ENCODE data around the gene KCNE3.

The KCNE3 gene

DNA sequence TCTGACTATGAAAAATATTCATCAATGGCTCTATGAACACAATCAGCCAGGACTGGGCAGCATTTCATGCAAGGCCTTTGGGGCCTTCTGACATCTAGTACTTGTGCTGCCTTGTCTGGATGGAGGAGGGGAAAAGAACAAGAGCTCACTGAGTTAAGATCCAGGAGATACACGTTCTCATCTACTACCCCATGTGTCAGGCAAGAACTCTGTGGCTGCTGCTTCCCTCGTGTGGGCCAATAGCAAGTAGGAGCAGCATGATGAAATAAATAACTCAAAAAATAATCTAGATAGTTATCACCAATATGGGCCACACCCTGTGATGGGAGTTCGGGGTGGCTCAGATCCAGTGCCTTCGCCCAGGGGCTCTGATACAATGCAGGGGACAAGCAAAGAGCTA, 7.3 kb downstream of the KCNE3 start:
- no peak overlapping the region for H3K27ac ChIP-seq
- CTCF ChIA-PET, result interaction anchor here (0.7 kb wide), 1 partner anchor 475 kb away, joined by 4 read pairs; no protein-coding TSS in a partner anchor
- DNase-seq (ENCODE audit: low spot score), result no peak
- POLR2A ChIA-PET (ENCODE audit: low non-redundant PET), result no interaction called here
- TF ChIP-seq, protein P1, sequence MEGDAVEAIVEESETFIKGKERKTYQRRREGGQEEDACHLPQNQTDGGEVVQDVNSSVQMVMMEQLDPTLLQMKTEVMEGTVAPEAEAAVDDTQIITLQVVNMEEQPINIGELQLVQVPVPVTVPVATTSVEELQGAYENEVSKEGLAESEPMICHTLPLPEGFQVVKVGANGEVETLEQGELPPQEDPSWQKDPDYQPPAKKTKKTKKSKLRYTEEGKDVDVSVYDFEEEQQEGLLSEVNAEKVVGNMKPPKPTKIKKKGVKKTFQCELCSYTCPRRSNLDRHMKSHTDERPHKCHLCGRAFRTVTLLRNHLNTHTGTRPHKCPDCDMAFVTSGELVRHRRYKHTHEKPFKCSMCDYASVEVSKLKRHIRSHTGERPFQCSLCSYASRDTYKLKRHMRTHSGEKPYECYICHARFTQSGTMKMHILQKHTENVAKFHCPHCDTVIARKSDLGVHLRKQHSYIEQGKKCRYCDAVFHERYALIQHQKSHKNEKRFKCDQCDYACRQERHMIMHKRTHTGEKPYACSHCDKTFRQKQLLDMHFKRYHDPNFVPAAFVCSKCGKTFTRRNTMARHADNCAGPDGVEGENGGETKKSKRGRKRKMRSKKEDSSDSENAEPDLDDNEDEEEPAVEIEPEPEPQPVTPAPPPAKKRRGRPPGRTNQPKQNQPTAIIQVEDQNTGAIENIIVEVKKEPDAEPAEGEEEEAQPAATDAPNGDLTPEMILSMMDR (conservative IDR thresholded peaks at IDR 0.05; ENCODE audit: low read depth), result no peak

DNA sequence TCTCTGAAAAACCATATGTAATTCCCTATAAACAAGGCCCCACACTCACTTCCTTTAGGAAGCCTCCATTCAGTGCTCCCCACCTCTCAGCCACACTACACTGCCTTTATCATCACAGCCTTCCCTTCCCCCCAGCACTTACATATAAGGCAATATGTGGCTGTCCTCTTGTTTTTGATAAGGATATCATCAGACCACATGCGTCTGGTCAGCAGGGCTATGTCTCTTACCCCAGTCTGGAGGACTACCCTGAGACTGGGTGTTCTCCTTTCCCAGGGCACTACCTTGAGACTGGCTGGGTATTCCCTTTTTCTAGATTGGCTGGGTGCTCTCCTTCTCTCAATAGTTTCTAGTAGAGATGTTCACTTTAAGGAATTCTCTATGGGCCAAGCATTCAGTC, 7.8 kb downstream of the KCNE3 start:
- TF ChIP-seq, protein P1 (conservative IDR thresholded peaks at IDR 0.05; ENCODE audit: low read depth), result no peak
- POLR2A ChIA-PET (ENCODE audit: low non-redundant PET), result no interaction called here
- no peak overlapping the region for H3K27ac ChIP-seq
- no peak for DNase-seq (ENCODE audit: low spot score)
- CTCF ChIA-PET, result no interaction called here

DNA sequence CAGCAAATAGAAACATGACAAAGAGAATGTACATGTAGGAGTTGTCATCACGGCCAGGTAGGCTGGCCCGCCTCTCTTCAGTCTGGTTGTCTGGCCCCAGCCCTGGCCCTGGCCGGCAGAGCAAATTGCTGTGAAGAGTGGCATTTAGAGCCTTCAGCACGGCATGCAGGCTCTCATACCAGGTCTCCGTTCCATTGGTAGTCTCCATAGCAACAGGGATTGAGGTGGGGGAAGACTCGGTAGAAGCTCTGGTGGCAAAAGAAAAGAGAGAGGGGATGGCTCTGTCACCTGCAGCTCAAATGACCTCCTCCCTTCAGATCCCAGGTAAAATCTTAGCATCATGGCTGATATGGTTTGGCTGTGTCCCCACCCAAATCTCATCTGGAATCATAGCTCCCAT, 10.0 kb downstream of the KCNE3 start:
- ChIA-PET POLR2A (ENCODE audit: low non-redundant PET) (no interaction called here), CTCF (interaction anchor here (1.3 kb wide), 1 partner anchor 113 kb away, joined by 3 read pairs; no protein-coding TSS in a partner anchor)
- TF ChIP-seq, protein P1 (conservative IDR thresholded peaks at IDR 0.05; ENCODE audit: low read depth), result no peak
- no peak for DNase-seq (ENCODE audit: low spot score)
- H3K27ac ChIP-seq, result no peak overlapping the region

DNA sequence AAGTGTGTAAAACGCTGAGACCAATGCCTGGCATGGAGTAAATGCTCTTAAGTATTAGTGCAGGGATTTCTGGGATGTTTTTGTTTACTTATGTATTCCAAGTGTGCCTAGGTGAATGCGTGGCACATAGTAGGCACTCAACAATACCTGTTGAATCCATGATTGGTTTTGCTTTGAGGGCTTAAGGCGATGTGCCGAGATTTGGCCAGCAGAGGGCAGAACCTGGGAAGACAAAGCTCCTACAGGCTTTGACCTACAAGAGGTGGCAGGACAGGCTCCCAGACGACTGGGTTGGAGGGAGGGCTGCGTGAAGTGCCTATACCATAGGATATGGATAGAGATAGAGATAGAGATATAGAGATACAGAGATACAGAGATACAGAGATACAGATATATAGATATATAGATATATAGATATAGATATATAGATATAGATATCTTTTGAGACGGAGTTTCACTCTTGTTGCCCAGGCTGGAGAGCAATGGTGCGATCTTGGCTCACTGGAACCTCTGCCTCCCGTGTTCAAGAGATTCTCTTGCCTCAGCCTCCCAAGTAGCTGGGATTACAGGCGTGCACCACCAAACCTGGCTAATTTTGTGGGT, 13.9 kb downstream of the KCNE3 start:
- ChIA-PET POLR2A (ENCODE audit: low non-redundant PET) (interaction anchor here (1.7 kb wide), 1 partner anchor 117 kb away, joined by 4 read pairs; no protein-coding TSS in a partner anchor), CTCF (interaction anchor here (0.6 to 7.7 kb wide), 19 partner anchors 8 to 698 kb away, joined by 3 to 150 read pairs (median 3); partner anchors contain the start of gene LIPT2)
- TF ChIP-seq, protein P1 (conservative IDR thresholded peaks at IDR 0.05; ENCODE audit: low read depth), result peak; percentile 76
- H3K27ac ChIP-seq, result no peak overlapping the region
- peak; percentile 69 for DNase-seq (ENCODE audit: low spot score)

DNA sequence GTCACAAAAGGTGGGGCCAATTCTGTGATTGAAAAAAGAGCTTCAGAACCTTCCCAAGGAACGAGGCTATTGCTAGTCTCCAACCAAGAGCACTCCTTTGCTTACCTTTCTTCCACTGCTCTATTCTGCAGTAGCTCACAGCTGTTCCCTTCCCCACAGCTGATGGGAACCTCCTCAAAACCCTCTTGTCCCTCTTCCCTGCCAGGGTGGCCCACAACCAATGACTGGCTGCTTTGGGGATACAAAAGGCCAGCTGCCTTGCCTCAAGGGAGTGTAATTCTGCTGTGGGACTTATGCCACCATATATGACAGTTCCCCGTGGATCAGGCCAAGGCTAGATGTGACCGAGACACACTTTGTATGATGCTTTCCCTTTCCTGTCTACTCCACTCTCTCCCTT, 15.0 kb downstream of the KCNE3 start:
- CTCF ChIA-PET, result interaction anchor here (0.7 to 7.7 kb wide), 4 partner anchors 11 to 197 kb away, joined by 3 to 150 read pairs (median 14); no protein-coding TSS in a partner anchor
- no peak for DNase-seq (ENCODE audit: low spot score)
- TF ChIP-seq, protein P1 (conservative IDR thresholded peaks at IDR 0.05; ENCODE audit: low read depth), result no peak
- H3K27ac ChIP-seq, result no peak overlapping the region
- POLR2A ChIA-PET (ENCODE audit: low non-redundant PET), result interaction anchor here (1.7 kb wide), 1 partner anchor 118 kb away, joined by 4 read pairs; no protein-coding TSS in a partner anchor

DNA sequence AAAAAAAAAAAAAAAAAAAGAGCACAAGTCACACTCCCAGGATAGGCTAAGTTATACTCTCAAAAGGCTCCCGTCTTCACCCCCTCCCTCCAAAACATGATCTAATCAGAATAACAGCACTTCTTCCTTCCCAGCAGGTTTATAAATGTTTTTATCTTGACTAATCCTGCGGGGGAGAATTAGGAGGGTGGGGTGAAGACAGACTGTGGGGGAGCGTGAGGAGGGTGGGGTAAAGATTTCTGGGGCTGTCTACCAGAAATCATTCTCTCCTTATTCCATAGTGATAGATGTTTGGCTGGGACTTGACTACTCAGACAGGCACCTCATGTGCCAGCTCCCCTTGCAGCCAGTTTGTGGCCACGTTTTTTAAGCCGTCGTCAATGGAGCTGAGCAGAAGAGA, 17.0 kb downstream of the KCNE3 start:
- POLR2A ChIA-PET (ENCODE audit: low non-redundant PET), result no interaction called here
- no peak for DNase-seq (ENCODE audit: low spot score)
- H3K27ac ChIP-seq, result no peak overlapping the region
- CTCF ChIA-PET, result interaction anchor here (0.6 to 7.7 kb wide), 9 partner anchors 12 to 397 kb away, joined by 3 to 150 read pairs (median 5); no protein-coding TSS in a partner anchor
- TF ChIP-seq, protein P1 (conservative IDR thresholded peaks at IDR 0.05; ENCODE audit: low read depth), result no peak

Data from RWPE1 (cell line).